Measurements from ENCODE around the gene MAPK7.

Gene MAPK7

GRCh38 chr17:19385521-19385983, 7.3 kb downstream of the MAPK7 start:
- DNase-seq (ENCODE audit: insufficient read length, low spot score): no peak
- no peak for FAIRE-seq
- TF ChIP-seq CTCF (IDR thresholded peaks at IDR 0.05; ENCODE audit: insufficient read depth, missing control alignments): no peak

GRCh38 chr17:19386051-19386929, 8.0 kb downstream of the MAPK7 start:
- FAIRE-seq (no peak), DNase-seq (ENCODE audit: insufficient read length, low spot score) (no peak)
- TF ChIP-seq CTCF (IDR thresholded peaks at IDR 0.05; ENCODE audit: insufficient read depth, missing control alignments): no peak

DNA sequence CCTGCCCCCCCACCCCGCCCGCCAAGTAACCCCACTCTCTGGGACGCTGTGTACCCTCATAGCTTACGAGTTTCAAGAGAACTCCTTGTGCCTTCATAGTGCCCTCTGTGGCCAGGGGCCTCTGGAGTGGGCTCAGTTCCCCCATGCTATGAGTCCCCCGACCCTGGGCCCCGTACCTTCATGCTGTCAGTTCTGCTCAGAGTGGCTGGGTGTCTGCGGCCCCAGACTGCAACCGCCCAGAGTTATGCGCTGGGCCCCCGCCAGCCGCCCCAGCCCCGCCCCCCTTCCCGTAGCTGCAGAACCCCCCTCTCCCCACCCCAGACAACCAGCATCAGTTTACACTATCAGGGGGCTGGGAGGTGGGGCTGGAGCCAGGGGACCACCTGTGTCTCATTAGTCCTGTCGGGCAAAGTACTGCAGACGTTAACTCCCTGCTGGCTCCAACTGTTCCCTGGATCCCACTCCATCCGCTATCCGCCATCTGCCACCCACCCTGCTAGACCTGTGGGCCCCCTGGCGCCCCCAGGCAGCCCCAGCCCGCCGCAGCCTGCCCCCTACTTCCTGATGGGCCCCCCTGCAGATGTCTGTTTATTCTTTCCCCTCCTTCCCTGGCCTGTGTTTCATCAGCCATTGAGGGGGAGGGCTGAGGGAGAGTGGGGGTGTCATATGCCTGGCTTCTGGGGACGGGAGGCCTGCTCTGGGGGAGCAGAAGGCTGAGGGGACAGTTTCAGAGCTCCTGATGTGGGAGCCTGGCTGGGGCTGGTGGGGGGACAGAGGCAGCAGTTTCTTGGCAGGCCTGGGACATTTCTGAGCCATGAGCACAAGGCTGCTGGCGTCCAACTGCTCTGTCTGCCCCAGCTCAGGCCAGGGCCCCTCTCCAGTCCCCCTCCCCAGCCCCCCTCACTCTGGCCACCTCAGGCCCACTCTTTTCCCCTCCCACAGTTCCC, 8.9 kb downstream of the MAPK7 start, which contains the start of gene MFAP4:
MFAP4 (minus strand) TSS at position 217 of the 947 bp plus-strand sequence; CDS start at position 182, 35 bp downstream.
- DNase-seq (ENCODE audit: insufficient read length, low spot score) (peak; percentile 66), FAIRE-seq (no peak)
- TF ChIP-seq CTCF (IDR thresholded peaks at IDR 0.05; ENCODE audit: insufficient read depth, missing control alignments): no peak

DNA sequence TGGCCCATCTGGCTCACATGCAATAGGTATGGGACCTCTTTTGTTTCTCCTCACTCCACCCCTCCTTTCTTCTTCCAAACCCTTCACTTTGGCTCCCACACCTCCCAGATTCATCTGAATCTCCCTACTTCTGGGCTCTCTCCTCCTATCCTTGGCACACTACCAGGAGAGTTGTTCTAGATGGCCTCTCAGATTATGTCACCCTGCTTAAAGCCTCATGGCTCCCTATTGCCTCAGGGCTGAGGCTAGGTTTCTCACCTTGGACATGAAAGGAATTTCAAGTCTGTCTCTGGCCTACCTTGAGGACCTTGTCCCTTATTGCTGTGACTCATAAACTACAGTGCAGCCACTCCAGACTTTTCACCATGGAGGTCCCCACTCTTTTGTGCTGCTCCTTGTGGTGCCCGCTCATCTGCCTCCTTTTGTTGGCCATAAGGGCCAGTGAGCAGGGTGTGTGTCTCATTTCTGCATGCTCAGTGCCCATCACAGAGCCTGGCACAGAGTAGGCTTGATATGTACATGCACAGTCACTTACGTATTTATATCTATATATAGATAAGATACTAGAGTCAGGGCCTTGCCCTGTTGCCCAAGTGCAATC, 9.7 kb downstream of the MAPK7 start:
- TF ChIP-seq CTCF (IDR thresholded peaks at IDR 0.05; ENCODE audit: insufficient read depth, missing control alignments): no peak
- FAIRE-seq (no peak), DNase-seq (ENCODE audit: insufficient read length, low spot score) (no peak)

DNA sequence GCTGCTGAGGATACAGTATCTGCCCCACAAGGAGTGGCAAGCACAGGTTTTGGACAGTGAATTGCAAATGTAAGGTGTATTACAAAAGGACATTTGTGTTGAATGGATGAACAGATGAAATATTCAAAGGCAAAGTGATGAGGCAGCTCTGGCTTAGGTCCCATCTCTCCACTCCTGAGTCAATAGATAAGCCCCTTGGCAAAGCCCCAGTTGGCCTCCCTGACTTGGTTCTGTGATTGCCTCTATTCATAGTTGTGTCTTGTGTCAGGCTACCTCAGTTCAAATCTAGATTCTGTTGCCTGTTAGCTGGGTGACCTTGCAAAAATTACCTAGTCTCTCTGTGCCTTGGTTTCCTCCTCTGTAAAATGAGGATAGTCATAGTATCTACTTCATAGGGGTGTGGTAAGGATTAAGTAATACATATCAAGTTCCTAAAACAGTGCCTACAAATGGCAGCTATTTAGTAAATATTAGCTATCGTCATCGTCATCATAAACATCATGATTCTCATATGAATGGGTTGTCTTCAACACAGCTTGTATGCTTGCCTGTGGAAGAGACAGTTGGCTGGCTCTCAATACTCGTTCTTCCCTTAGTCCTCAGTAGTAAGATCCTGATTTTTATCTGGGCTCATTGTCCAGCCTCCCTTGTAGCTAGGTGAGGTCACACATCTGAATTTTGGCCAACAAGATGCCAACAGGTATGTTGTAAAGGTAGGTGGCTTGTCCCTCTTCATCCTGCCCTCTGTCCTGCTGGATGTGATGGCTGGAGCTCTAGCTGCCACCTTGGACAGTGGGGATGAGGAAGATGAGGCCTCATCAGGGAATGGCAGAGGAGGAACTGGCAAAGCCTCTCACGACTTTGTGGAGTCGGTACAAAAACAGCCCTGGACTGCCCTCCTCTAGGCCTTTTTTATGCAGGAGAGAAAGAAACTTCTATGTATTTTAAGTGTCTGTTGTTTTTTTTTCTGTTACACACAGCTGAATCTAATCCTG, 10.8 kb downstream of the MAPK7 start:
- DNase-seq (ENCODE audit: insufficient read length, low spot score) (no peak), FAIRE-seq (peak; percentile 25)
- no peak for TF ChIP-seq CTCF (IDR thresholded peaks at IDR 0.05; ENCODE audit: insufficient read depth, missing control alignments)

DNA sequence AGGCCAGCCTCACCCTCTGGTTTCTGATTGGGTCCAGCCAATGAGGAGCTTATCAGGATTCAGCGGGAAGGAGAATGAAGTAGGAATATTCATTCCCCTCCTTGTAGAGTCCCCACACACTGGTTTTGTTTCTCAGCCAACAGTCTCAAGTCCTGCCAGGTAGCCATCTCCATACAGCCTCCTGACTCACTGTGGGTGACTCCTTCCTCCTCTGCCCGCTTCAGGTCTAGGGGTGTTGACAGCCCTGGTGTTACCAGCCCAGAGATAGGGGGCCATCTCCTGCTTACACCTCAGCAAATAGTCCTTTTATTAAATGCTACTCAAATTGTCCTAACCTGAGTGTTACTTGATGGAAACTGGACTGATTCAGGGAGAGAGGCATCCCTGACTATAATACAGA, 12.7 kb downstream of the MAPK7 start:
- DNase-seq (ENCODE audit: insufficient read length, low spot score) (no peak), FAIRE-seq (no peak)
- TF ChIP-seq CTCF (IDR thresholded peaks at IDR 0.05; ENCODE audit: insufficient read depth, missing control alignments): no peak
